ENCODE data around the gene ERV3-1. TPM values are rescaled to one million over a fixed set of nuclear protein-coding genes. Genes with fewer than 3 reads are reported as not detected.

The ERV3-1 gene
- total RNA-seq, 1 experiment from 2014 or later, result 14.7 TPM

- TF ChIP-seq CTCF (conservative IDR thresholded peaks at IDR 0.05; ENCODE audit: low read depth, low read length) (no peak), EZH2 (IDR thresholded peaks at IDR 0.05; ENCODE audit: borderline replicate concordance, low read depth, low read length, poor library complexity, severe bottlenecking) (no peak)
- Histone ChIP-seq H3K9me3 (ENCODE audit: low read depth, low read length, poor library complexity, severe bottlenecking) (peaks cover 32% of the 10 kb centered on the region), H3K36me3 (ENCODE audit: insufficient read depth, low read length, poor library complexity, severe bottlenecking) (peaks cover 29% of the 10 kb centered on the region), H3K4me1 (ENCODE audit: insufficient read depth, low read length, poor library complexity, severe bottlenecking) (no peaks in the 10 kb centered on the region), H3K27ac (ENCODE audit: low read depth, low read length, poor library complexity, severe bottlenecking) (peak overlapping the region; percentile 60), H3K27me3 (replicated peaks; ENCODE audit: insufficient read depth, low read depth, low read length, poor library complexity) (no peaks in the 10 kb centered on the region), H3K4me3 (ENCODE audit: low read depth, low read length, poor library complexity, severe bottlenecking) (no peak overlapping the region)
- DNase-seq (ENCODE audit: low spot score), result peak; percentile 53
- ChIA-PET POLR2A (ENCODE audit: low non-redundant PET) (no interaction called here), CTCF (no interaction called here)
- no TSS peak for BruUV-seq (replicated peaks)
- intact Hi-C loops (cut with micrococcal nuclease; ENCODE audit: unreplicated experiment), result no loop called here
Measured at GRCh38 chr7:64999165-65000004, 7.1 kb downstream of the ERV3-1 start.

DNA sequence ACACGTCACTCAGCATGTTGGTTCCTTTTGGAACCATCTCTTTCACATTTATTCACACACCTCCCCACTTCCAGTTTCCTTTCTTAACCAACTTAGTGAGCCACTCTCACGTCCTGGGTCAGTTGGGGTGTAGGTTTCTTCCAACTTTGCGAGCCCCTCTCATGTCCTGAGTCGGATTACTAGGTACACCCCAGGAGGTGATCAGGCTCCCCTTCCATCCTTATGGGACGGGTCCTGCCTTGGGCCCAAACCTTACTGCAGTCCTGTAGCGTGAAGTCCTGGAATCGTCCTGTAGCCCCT lies 7.7 kb downstream of the ERV3-1 start:
- POLR2A ChIA-PET (ENCODE audit: low non-redundant PET), result no interaction called here
- Histone ChIP-seq H3K9me3 (ENCODE audit: low read depth, low read length, poor library complexity, severe bottlenecking) (peaks cover 31% of the 10 kb centered on the region), H3K36me3 (ENCODE audit: insufficient read depth, low read length, poor library complexity, severe bottlenecking) (peaks cover 29% of the 10 kb centered on the region), H3K4me1 (ENCODE audit: insufficient read depth, low read length, poor library complexity, severe bottlenecking) (no peaks in the 10 kb centered on the region), H3K27ac (ENCODE audit: low read depth, low read length, poor library complexity, severe bottlenecking) (peak overlapping the region; percentile 16), H3K4me3 (ENCODE audit: low read depth, low read length, poor library complexity, severe bottlenecking) (no peak overlapping the region), H3K27me3 (replicated peaks; ENCODE audit: insufficient read depth, low read depth, low read length, poor library complexity) (no peaks in the 10 kb centered on the region)
- no TSS peak for BruUV-seq (replicated peaks)
- intact Hi-C loops (cut with micrococcal nuclease; ENCODE audit: unreplicated experiment), result no loop called here
- CTCF ChIA-PET, result no interaction called here
- no peak for TF ChIP-seq EZH2 (IDR thresholded peaks at IDR 0.05; ENCODE audit: borderline replicate concordance, low read depth, low read length, poor library complexity, severe bottlenecking)
- TF ChIP-seq CTCF (conservative IDR thresholded peaks at IDR 0.05; ENCODE audit: low read depth, low read length), result no peak
- DNase-seq (ENCODE audit: low spot score), result no peak

DNA sequence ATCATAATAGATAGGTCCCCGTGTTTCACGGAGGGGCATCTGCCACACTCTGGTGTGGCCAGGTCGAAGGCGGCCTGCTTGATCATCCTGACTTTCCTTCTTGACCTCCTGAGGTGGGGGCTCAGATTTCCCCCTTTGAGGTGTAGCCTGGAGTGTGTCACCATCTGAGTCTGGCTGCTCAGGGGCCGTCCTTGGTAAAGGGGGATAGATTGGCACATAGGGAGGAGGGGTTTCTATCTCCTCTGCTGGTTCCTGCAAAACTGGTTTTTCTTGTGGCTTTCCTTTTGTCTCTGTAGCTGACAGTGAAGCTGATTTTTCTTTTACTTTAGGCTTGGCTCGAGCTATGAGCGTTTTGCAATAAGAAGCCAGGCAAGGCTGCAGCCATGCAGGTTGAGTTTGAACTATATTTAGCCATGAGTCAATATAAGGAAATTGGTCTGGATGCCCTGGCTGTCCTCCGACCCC lies 8.5 kb downstream of the ERV3-1 start:
- no peak for DNase-seq (ENCODE audit: low spot score)
- CTCF ChIA-PET, result no interaction called here
- no peak for TF ChIP-seq CTCF (conservative IDR thresholded peaks at IDR 0.05; ENCODE audit: low read depth, low read length)
- TF ChIP-seq EZH2 (IDR thresholded peaks at IDR 0.05; ENCODE audit: borderline replicate concordance, low read depth, low read length, poor library complexity, severe bottlenecking), result no peak
- peaks cover 28% of the 10 kb centered on the region for H3K36me3 ChIP-seq (ENCODE audit: insufficient read depth, low read length, poor library complexity, severe bottlenecking)
- no peak overlapping the region for H3K4me3 ChIP-seq (ENCODE audit: low read depth, low read length, poor library complexity, severe bottlenecking)
- POLR2A ChIA-PET (ENCODE audit: low non-redundant PET), result no interaction called here
- no peaks in the 10 kb centered on the region for H3K4me1 ChIP-seq (ENCODE audit: insufficient read depth, low read length, poor library complexity, severe bottlenecking)
- no peaks in the 10 kb centered on the region for H3K27me3 ChIP-seq (replicated peaks; ENCODE audit: insufficient read depth, low read depth, low read length, poor library complexity)
- intact Hi-C loops (cut with micrococcal nuclease; ENCODE audit: unreplicated experiment), result no loop called here
- no TSS peak for BruUV-seq (replicated peaks)
- H3K9me3 ChIP-seq (ENCODE audit: low read depth, low read length, poor library complexity, severe bottlenecking), result peaks cover 22% of the 10 kb centered on the region
- H3K27ac ChIP-seq (ENCODE audit: low read depth, low read length, poor library complexity, severe bottlenecking), result no peak overlapping the region
